ENCODE measurements around the gene FGB.

Gene FGB

DNA sequence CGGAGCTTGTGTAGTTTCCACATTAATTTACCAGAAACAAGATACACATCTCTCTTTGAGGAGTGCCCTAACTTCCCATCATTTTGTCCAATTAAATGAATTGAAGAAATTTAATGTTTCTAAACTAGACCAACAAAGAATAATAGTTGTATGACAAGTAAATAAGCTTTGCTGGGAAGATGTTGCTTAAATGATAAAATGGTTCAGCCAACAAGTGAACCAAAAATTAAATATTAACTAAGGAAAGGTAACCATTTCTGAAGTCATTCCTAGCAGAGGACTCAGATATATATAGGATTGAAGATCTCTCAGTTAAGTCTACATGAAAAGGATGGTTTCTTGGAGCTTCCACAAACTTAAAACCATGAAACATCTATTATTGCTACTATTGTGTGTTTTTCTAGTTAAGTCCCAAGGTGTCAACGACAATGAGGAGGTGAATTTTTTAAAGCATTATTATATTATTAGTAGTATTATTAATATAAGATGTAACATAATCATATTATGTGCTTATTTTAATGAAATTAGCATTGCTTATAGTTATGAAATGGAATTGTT is at the start of gene FGB:
TSS of gene FGB (plus strand) at position 315 of the 558 bp plus-strand sequence. CDS start at position 323, 8 bp downstream.
- no peak for TF ChIP-seq CTCF (IDR thresholded peaks at IDR 0.05)
- TF ChIP-seq ZFX (IDR thresholded peaks at IDR 0.05; ENCODE audit: borderline replicate concordance): no peak
- no peak within 1 kb of the TSS for H3K27ac ChIP-seq

GRCh38 chr4:154516318-154517029 is 46.3 kb upstream of the FGB start:
- H3K27ac ChIP-seq: no peak overlapping the region
- no peak for TF ChIP-seq CTCF (IDR thresholded peaks at IDR 0.05)
- TF ChIP-seq ZFX (IDR thresholded peaks at IDR 0.05; ENCODE audit: borderline replicate concordance): no peak

- TF ChIP-seq CTCF (IDR thresholded peaks at IDR 0.05) (no peak), ZFX (IDR thresholded peaks at IDR 0.05; ENCODE audit: borderline replicate concordance) (no peak)
- H3K27ac ChIP-seq: no peak overlapping the region
Measured at GRCh38 chr4:154517591-154517990, 45.2 kb upstream of the FGB start.

DNA sequence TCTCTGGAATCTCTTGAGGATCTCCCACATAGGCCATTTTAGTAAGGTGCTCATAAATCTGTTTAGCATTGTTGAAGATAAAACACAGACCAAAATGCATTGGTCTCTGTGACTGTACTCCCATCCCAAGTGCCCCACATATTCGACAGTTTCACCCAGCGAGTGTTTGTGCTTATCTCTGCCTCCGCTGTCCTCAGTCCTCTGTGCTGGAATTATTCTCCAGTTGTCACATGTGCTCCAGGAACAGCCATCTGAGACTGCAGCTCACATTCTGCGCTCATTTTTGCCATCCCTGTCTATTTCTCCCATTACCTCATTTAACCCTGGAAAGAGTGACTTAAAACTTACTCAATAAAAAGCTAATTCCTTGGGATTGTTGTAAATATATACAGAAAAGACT is 43.6 kb upstream of the FGB start:
- no peak for TF ChIP-seq CTCF (IDR thresholded peaks at IDR 0.05)
- no peak for TF ChIP-seq ZFX (IDR thresholded peaks at IDR 0.05; ENCODE audit: borderline replicate concordance)

GRCh38 chr4:154521607-154522006 is 41.2 kb upstream of the FGB start:
- TF ChIP-seq CTCF (IDR thresholded peaks at IDR 0.05) (no peak), ZFX (IDR thresholded peaks at IDR 0.05; ENCODE audit: borderline replicate concordance) (no peak)

More for the DNA sequence above, 43.6 kb upstream of the FGB start:
- H3K27ac ChIP-seq: no peak overlapping the region

DNA sequence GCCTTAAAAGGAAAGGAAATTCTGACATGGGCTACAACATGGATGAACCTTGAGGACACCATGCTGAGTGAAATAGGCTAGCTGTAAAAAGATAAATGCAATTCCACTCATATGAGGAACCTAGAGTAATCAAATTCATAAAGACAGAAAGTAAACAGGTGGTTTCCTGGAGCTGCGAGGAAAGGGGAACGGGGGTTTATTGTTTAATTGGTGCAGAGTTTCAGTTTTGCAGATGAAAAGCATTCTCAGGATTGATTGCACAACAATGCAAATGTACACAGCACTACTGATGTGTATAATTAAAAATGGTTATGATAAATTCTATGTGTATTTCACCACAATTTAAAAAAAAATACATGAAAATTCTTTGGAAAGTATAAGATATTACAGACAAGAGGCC is 36.7 kb upstream of the FGB start:
- H3K27ac ChIP-seq: no peak overlapping the region
- TF ChIP-seq CTCF (IDR thresholded peaks at IDR 0.05): no peak
- TF ChIP-seq ZFX (IDR thresholded peaks at IDR 0.05; ENCODE audit: borderline replicate concordance): no peak

More at GRCh38 chr4:154521607-154522006, 41.2 kb upstream of the FGB start:
- H3K27ac ChIP-seq: no peak overlapping the region

GRCh38 chr4:154527308-154527707 is 35.5 kb upstream of the FGB start:
- H3K27ac ChIP-seq: no peak overlapping the region
- TF ChIP-seq ZFX (IDR thresholded peaks at IDR 0.05; ENCODE audit: borderline replicate concordance): no peak
- no peak for TF ChIP-seq CTCF (IDR thresholded peaks at IDR 0.05)
